Tibial artery (tissue), 4 donors: ENCODE results near the gene LCE4A.

Experiments
- DNase-seq, 2 donors: peaks; one replicate each; pipeline ENCODE4 v3.0.0-alpha.2; 2019
- H3K27ac ChIP-seq, 2 donors: fragments of 200-600 bp; sonication (generic) in 1 of 2; 1 replicate in 1 of 2; 2 replicates in 1 of 2; pipeline ENCODE4 v1.5.1; 2018 to 2019; ENCODE audit warnings: mild to moderate bottlenecking in 1 of 2
- H3K27me3 ChIP-seq, 2 donors: fragments of 200-600 bp; sonication (generic) in 1 of 2; one replicate each; pipeline versions ENCODE4 v1.5.1 to v1.6.0; 2016 to 2019
- H3K36me3 ChIP-seq, 3 donors: fragments of 200-600 bp; sonication (generic) in 2 of 3; one replicate each; pipeline ENCODE4 v1.5.1; 2016 to 2019; ENCODE audit warnings: mild to moderate bottlenecking in 2 of 3
- H3K4me1 ChIP-seq, 4 donors: fragments of 200-600 bp; sonication (generic) in 2 of 4; 1 replicate in 3 of 4; 2 replicates in 1 of 4; pipeline ENCODE4 v1.5.1; 2016 to 2019
- H3K4me3 ChIP-seq, 2 donors: fragments of 200-600 bp; sonication (generic) in 1 of 2; 1 replicate in 1 of 2; 2 replicates in 1 of 2; pipeline ENCODE4 v1.5.1; 2018 to 2019; ENCODE audit warnings: mild to moderate bottlenecking in 2 of 2
- H3K9me3 ChIP-seq, 3 donors: fragments of 200-600 bp; sonication (generic) in 1 of 3; one replicate each; pipeline ENCODE4 v1.5.1; 2016 to 2019
- CTCF ChIP-seq, 2 experiments: fragments of 200-600 bp in 1 of 2; fragments of 450-650 bp in 1 of 2; IDR thresholded peaks; one replicate each; pipeline ENCODE4 v1.5.1; 2017 to 2019; ENCODE audit warnings: antibody characterized with exemption in 2 of 2, mild to moderate bottlenecking in 1 of 2, moderate library complexity in 1 of 2
- intact Hi-C: fragments of 100-400 bp; cut with DNase I; formaldehyde crosslinking; loops from one replicate; pipeline ENCODE4 v1.15.0; 2023; ENCODE audit warnings: low total_unique reads

Gene LCE4A

GRCh38 chr1:152752225-152752624, 44.3 kb downstream of the LCE4A start:
- H3K27me3 ChIP-seq: no peaks in the 10 kb centered on the region
- no peak for TF ChIP-seq CTCF (IDR thresholded peaks at IDR 0.05)
- intact Hi-C loops: no loop called here

GRCh38 chr1:152753586-152753985, 45.6 kb downstream of the LCE4A start:
- H3K36me3 ChIP-seq: no peaks in the 10 kb centered on the region
- no peaks in the 10 kb centered on the region for H3K4me1 ChIP-seq
- TF ChIP-seq CTCF (IDR thresholded peaks at IDR 0.05): no peak
- H3K9me3 ChIP-seq: no peaks in the 10 kb centered on the region
- intact Hi-C loops: no loop called here
- no peak overlapping the region for H3K4me3 ChIP-seq
- H3K27me3 ChIP-seq: no peaks in the 10 kb centered on the region
- no peak overlapping the region for H3K27ac ChIP-seq
- no peak for DNase-seq

More at GRCh38 chr1:152752225-152752624, 44.3 kb downstream of the LCE4A start:
- Histone ChIP-seq H3K36me3 (no peaks in the 10 kb centered on the region), H3K27ac (no peak overlapping the region), H3K4me3 (no peak overlapping the region), H3K9me3 (no peaks in the 10 kb centered on the region), H3K4me1 (no peaks in the 10 kb centered on the region)
- no peak for DNase-seq

- no peaks in the 10 kb centered on the region for H3K36me3 ChIP-seq
- H3K4me3 ChIP-seq: no peak overlapping the region
- no peaks in the 10 kb centered on the region for H3K9me3 ChIP-seq
- H3K27me3 ChIP-seq: no peaks in the 10 kb centered on the region
- H3K27ac ChIP-seq: no peak overlapping the region
- no peak for TF ChIP-seq CTCF (IDR thresholded peaks at IDR 0.05)
- no peaks in the 10 kb centered on the region for H3K4me1 ChIP-seq
- no peak for DNase-seq
- intact Hi-C loops: no loop called here
Observed at GRCh38 chr1:152756872-152757271, 48.9 kb downstream of the LCE4A start.

- TF ChIP-seq CTCF (IDR thresholded peaks at IDR 0.05): no peak
- no peak within 1 kb of the TSS for H3K27ac ChIP-seq
- H3K4me1 ChIP-seq: no peaks in the 10 kb centered on the region
- H3K27me3 ChIP-seq: no peaks in the 10 kb centered on the region
- H3K36me3 ChIP-seq: no peaks in the 10 kb centered on the region
- H3K4me3 ChIP-seq: no peak within 1 kb of the TSS
- no peak for DNase-seq
- intact Hi-C loops: no loop called here
- H3K9me3 ChIP-seq: no peaks in the 10 kb centered on the region
Observed at GRCh38 chr1:152757747-152758146, 49.8 kb downstream of the LCE4A start, which contains the start of gene KPRP. KPRP (plus strand) TSS chr1:152758025; CDS start chr1:152759589, 1,564 bp downstream.

GRCh38 chr1:152758636-152759035, 50.7 kb downstream of the LCE4A start:
- no peaks in the 10 kb centered on the region for H3K4me1 ChIP-seq
- no peaks in the 10 kb centered on the region for H3K27me3 ChIP-seq
- intact Hi-C loops: no loop called here
- H3K36me3 ChIP-seq: no peaks in the 10 kb centered on the region
- TF ChIP-seq CTCF (IDR thresholded peaks at IDR 0.05): no peak
- DNase-seq: no peak
- no peaks in the 10 kb centered on the region for H3K9me3 ChIP-seq
- no peak overlapping the region for H3K27ac ChIP-seq
- H3K4me3 ChIP-seq: no peak overlapping the region
